ENCODE data around the gene SLC35A4. TPM values are rescaled to one million over a fixed set of nuclear protein-coding genes. Genes with fewer than 3 reads are reported as not detected.

SLC35A4 gene
- total RNA-seq, 2 donors from 2014 or later = 61.6 to 68.9 TPM

GRCh38 chr5:140551872-140552271 lies 12.8 kb upstream of the SLC35A4 start:
- no peaks in the 10 kb centered on the region for H3K9me3 ChIP-seq (ENCODE audit: control insufficient read depth, low read length)
- Mint-ChIP-seq H3K4me3 (no peak overlapping the region), H3K4me1 (peaks cover 31% of the 10 kb centered on the region), H3K9me3 (no peaks in the 10 kb centered on the region), H3K27me3 (ENCODE audit: insufficient read depth) (no peaks in the 10 kb centered on the region), H3K27ac (no peak overlapping the region), H3K36me3 (ENCODE audit: low read depth) (peaks cover 47% of the 10 kb centered on the region)
- H3K36me3 ChIP-seq (ENCODE audit: control insufficient read depth, insufficient read depth, low read length) = peaks cover 62% of the 10 kb centered on the region
- H3K4me3 ChIP-seq (ENCODE audit: low read length) = no peak overlapping the region
- H3K27me3 ChIP-seq (ENCODE audit: control insufficient read depth, insufficient read depth, low read length, poor library complexity, severe bottlenecking) = no peaks in the 10 kb centered on the region
- WGBS, 2 experiments (ENCODE audit: insufficient coverage in 1 of 2, insufficient read length in 1 of 2) = 93% methylated on average over 2 to 4 of the region's 4 CpGs
- peaks cover 15% of the 10 kb centered on the region for H3K4me1 ChIP-seq (ENCODE audit: control insufficient read depth, insufficient read depth, low read length)
- DNase-seq = peak; percentile 39
- no peak overlapping the region for H3K27ac ChIP-seq (ENCODE audit: low read depth, low read length)
- H3K9ac ChIP-seq (ENCODE audit: extremely low read depth, low read length, poor library complexity, severe bottlenecking) = no peak overlapping the region
- TF ChIP-seq CTCF (conservative IDR thresholded peaks at IDR 0.05) = no peak

GRCh38 chr5:140553657-140554056 lies 11.0 kb upstream of the SLC35A4 start:
- Mint-ChIP-seq H3K4me3 (no peak overlapping the region), H3K27me3 (ENCODE audit: insufficient read depth) (no peaks in the 10 kb centered on the region), H3K4me1 (peaks cover 27% of the 10 kb centered on the region), H3K9me3 (no peaks in the 10 kb centered on the region), H3K27ac (peak overlapping the region; percentile 11), H3K36me3 (ENCODE audit: low read depth) (peaks cover 47% of the 10 kb centered on the region)
- Histone ChIP-seq H3K9me3 (ENCODE audit: control insufficient read depth, low read length) (no peaks in the 10 kb centered on the region), H3K27ac (ENCODE audit: low read depth, low read length) (no peak overlapping the region), H3K4me3 (ENCODE audit: low read length) (no peak overlapping the region), H3K4me1 (ENCODE audit: control insufficient read depth, insufficient read depth, low read length) (no peaks in the 10 kb centered on the region), H3K9ac (ENCODE audit: extremely low read depth, low read length, poor library complexity, severe bottlenecking) (no peak overlapping the region), H3K36me3 (ENCODE audit: control insufficient read depth, insufficient read depth, low read length) (peaks cover 62% of the 10 kb centered on the region), H3K27me3 (ENCODE audit: control insufficient read depth, insufficient read depth, low read length, poor library complexity, severe bottlenecking) (no peaks in the 10 kb centered on the region)
- 90 to 97% methylated on average over 1 to 2 of the region's 2 CpGs for WGBS, 2 experiments (ENCODE audit: insufficient coverage in 1 of 2, insufficient read length in 1 of 2)
- TF ChIP-seq CTCF (conservative IDR thresholded peaks at IDR 0.05) = no peak
- DNase-seq = no peak

- no peak overlapping the region for H3K27ac ChIP-seq (ENCODE audit: low read depth, low read length)
Observed at GRCh38 chr5:140554454-140554853, 10.2 kb upstream of the SLC35A4 start.

More at GRCh38 chr5:140554454-140554853, 10.2 kb upstream of the SLC35A4 start:
- Histone ChIP-seq H3K4me1 (ENCODE audit: control insufficient read depth, insufficient read depth, low read length) (no peaks in the 10 kb centered on the region), H3K36me3 (ENCODE audit: control insufficient read depth, insufficient read depth, low read length) (peaks cover 54% of the 10 kb centered on the region), H3K9ac (ENCODE audit: extremely low read depth, low read length, poor library complexity, severe bottlenecking) (no peak overlapping the region), H3K9me3 (ENCODE audit: control insufficient read depth, low read length) (no peaks in the 10 kb centered on the region), H3K4me3 (ENCODE audit: low read length) (no peak overlapping the region), H3K27me3 (ENCODE audit: control insufficient read depth, insufficient read depth, low read length, poor library complexity, severe bottlenecking) (no peaks in the 10 kb centered on the region)
- H3K9me3 Mint-ChIP-seq = no peaks in the 10 kb centered on the region
- no peaks in the 10 kb centered on the region for H3K27me3 Mint-ChIP-seq (ENCODE audit: insufficient read depth)
- DNase-seq = no peak
- H3K4me1 Mint-ChIP-seq = peaks cover 22% of the 10 kb centered on the region
- WGBS, 2 experiments (ENCODE audit: insufficient coverage in 1 of 2, insufficient read length in 1 of 2) = 89 to 93% methylated on average over 2 of the region's 2 CpGs
- H3K27ac Mint-ChIP-seq = no peak overlapping the region
- no peak overlapping the region for H3K4me3 Mint-ChIP-seq
- H3K36me3 Mint-ChIP-seq (ENCODE audit: low read depth) = peaks cover 52% of the 10 kb centered on the region
- no peak for TF ChIP-seq CTCF (conservative IDR thresholded peaks at IDR 0.05)

Data from endodermal cell (in vitro differentiated cells).